ENCODE measurements around the gene RAB3GAP1. TPM values are rescaled to one million over a fixed set of nuclear protein-coding genes. Genes with fewer than 3 reads are reported as not detected.

RAB3GAP1 gene
- polyA plus RNA-seq, 1 donor (not counting 4 experiments of a cell fraction or from before 2014, with no cell fraction given): 41.6 TPM

DNA sequence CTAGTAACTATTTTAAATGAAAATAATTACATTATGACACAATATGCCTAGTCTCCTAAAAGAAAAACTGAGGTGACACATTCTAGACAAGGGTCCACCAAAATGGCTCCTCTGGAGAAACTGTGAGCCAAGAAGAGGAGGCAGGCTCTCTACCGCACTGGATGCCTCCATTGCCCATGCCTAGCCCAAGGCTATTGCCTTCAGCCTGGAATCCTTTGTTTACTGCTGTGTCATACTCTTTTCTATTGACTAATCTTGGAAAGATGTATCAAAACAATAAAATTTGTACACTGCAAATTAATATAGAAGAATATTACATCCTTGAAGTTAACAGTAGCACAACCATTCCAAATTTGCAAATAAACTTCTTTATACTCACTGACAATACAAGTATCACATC lies 167.1 kb downstream of the RAB3GAP1 start:
- H3K27ac ChIP-seq (ENCODE audit: control insufficient read depth, insufficient read depth, low read length): no peak overlapping the region
- dilution Hi-C loops (cut with MboI; ENCODE audit: extremely low pct_ligation_motif_present, low sequenced_read_pairs): no loop called here
- H3K79me2 ChIP-seq (ENCODE audit: control insufficient read depth, insufficient read depth, low read length): no peaks in the 10 kb centered on the region
- H2AFZ ChIP-seq (ENCODE audit: control insufficient read depth, low read length): no peak overlapping the region
- no peaks in the 10 kb centered on the region for H3K36me3 ChIP-seq (ENCODE audit: control insufficient read depth in 2 of 2, extremely low read depth in 1 of 2, insufficient read depth in 2 of 2, low read length in 2 of 2)
- no peak for TF ChIP-seq EZH2 (IDR thresholded peaks at IDR 0.05; ENCODE audit: low read length)
- TF ChIP-seq, protein P1, sequence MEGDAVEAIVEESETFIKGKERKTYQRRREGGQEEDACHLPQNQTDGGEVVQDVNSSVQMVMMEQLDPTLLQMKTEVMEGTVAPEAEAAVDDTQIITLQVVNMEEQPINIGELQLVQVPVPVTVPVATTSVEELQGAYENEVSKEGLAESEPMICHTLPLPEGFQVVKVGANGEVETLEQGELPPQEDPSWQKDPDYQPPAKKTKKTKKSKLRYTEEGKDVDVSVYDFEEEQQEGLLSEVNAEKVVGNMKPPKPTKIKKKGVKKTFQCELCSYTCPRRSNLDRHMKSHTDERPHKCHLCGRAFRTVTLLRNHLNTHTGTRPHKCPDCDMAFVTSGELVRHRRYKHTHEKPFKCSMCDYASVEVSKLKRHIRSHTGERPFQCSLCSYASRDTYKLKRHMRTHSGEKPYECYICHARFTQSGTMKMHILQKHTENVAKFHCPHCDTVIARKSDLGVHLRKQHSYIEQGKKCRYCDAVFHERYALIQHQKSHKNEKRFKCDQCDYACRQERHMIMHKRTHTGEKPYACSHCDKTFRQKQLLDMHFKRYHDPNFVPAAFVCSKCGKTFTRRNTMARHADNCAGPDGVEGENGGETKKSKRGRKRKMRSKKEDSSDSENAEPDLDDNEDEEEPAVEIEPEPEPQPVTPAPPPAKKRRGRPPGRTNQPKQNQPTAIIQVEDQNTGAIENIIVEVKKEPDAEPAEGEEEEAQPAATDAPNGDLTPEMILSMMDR (optimal IDR thresholded peaks at IDR 0.05 in 1 of 3, IDR thresholded peaks at IDR 0.05 in 1 of 3, conservative IDR thresholded peaks at IDR 0.05 in 1 of 3; ENCODE audit: extremely low read depth in 1 of 3, insufficient read depth in 2 of 3, low read length in 3 of 3): no peak
- H3K4me3 ChIP-seq (ENCODE audit: control insufficient read depth in 2 of 3, extremely low read depth in 1 of 3, insufficient read depth in 2 of 3, low read depth in 1 of 3, low read length in 3 of 3): no peak overlapping the region
- H3K4me2 ChIP-seq (ENCODE audit: control insufficient read depth, extremely low read depth, insufficient read depth, low read depth, low read length): no peak overlapping the region
- no peaks in the 10 kb centered on the region for H3K9me3 ChIP-seq (ENCODE audit: control insufficient read depth, low read depth, low read length)
- no peaks in the 10 kb centered on the region for H3K27me3 ChIP-seq (ENCODE audit: control insufficient read depth, extremely low read depth, insufficient read depth, low read length)
- FAIRE-seq: no peak
- H4K20me1 ChIP-seq (ENCODE audit: control insufficient read depth, extremely low read depth, insufficient read depth, low read length): no peaks in the 10 kb centered on the region
- no peaks in the 10 kb centered on the region for H3K4me1 ChIP-seq (ENCODE audit: control insufficient read depth, extremely low read depth, insufficient read depth, low read length)
- no peak overlapping the region for H3K9ac ChIP-seq (ENCODE audit: control insufficient read depth, extremely low read depth, insufficient read depth, low read length)
- H3K9me1 ChIP-seq (ENCODE audit: control insufficient read depth, extremely low read depth, insufficient read depth, low read length): no peaks in the 10 kb centered on the region
- DNase-seq (ENCODE audit: low read depth, low spot score): no peak

Small RNAs within 50 kb of the gene (small RNA-seq; reads per million reads assigned to genes)
- 0 reads per million in 3 experiments for gene SNORA40B (ENCODE audit: insufficient read length in 3 of 3, low read depth in 3 of 3, low replicate concordance in 1 of 3)

Other genes with a start within 250 kb of the RAB3GAP1 start
- not detected in 3 replicates for gene ACMSD, start 213.7 kb upstream of the RAB3GAP1 start, polyA plus RNA-seq
- 10.2 to 20.9 TPM (median 20.1 TPM) in 3 replicates for gene CCNT2, start 133.5 kb upstream of the RAB3GAP1 start, polyA plus RNA-seq
- gene MAP3K19, start 4.8 kb upstream of the RAB3GAP1 start, polyA plus RNA-seq: not detected in 3 replicates

Data from keratinocyte (primary cell).